Transverse colon (tissue), 4 donors: Measurements from ENCODE around the gene IQCK. TPM values are rescaled to one million over a fixed set of nuclear protein-coding genes. Genes with fewer than 3 reads are reported as not detected.

Experiments used
- DNase-seq: peaks from one replicate; pipeline ENCODE4 v3.0.0-alpha.2; 2019
- H3K27ac ChIP-seq, 4 donors: fragments of 200-600 bp; sonication (generic); 2 replicates each; pipeline ENCODE4 v1.5.1; 2016 to 2018; ENCODE audit warnings: inconsistent platforms in 4 of 4
- H3K27me3 ChIP-seq: fragments of 200-600 bp; sonication (generic); 2 replicates; pipeline ENCODE4 v1.5.1; 2017; ENCODE audit warnings: inconsistent platforms
- H3K36me3 ChIP-seq, 4 donors: fragments of 200-600 bp; sonication (generic); 2 replicates each; pipeline ENCODE4 v1.5.1; 2017 to 2019; ENCODE audit warnings: inconsistent platforms in 4 of 4
- H3K4me1 ChIP-seq, 4 donors: fragments of 200-600 bp; sonication (generic); 2 replicates each; pipeline ENCODE4 v1.5.1; 2017 to 2020; ENCODE audit warnings: inconsistent platforms in 4 of 4
- H3K4me3 ChIP-seq, 4 donors: fragments of 200-600 bp; sonication (generic); 1 replicate in 1 of 4; 2 replicates in 3 of 4; pipeline versions ENCODE4 v1.5.1 to v1.6.1; 2017 to 2019; ENCODE audit warnings: inconsistent platforms in 4 of 4
- H3K9me3 ChIP-seq, 2 donors: fragments of 200-600 bp; sonication (generic); 2 replicates each; pipeline ENCODE4 v1.5.1; 2017 to 2019; ENCODE audit warnings: inconsistent platforms in 2 of 2
- EP300 ChIP-seq: sonication (generic); formaldehyde crosslinking; IDR thresholded peaks from one replicate; pipeline ENCODE4 v1.6.1; 2017; ENCODE audit warnings: antibody characterized with exemption, low read depth
- POLR2A ChIP-seq: fragments of 450-650 bp; IDR thresholded peaks from one replicate; pipeline ENCODE4 v1.6.1; 2016; ENCODE audit warnings: antibody characterized with exemption, mild to moderate bottlenecking, moderate library complexity
- POLR2AphosphoS5 ChIP-seq, 3 donors: sonication (generic); formaldehyde crosslinking; IDR thresholded peaks; one replicate each; pipeline ENCODE4 v1.6.1; 2016; ENCODE audit warnings: antibody characterized with exemption in 3 of 3
- WGBS, 2 donors: methylation state at CpG; one replicate each; pipeline ENCODE4 v1.1.5; 2018; ENCODE audit warnings: low coverage in 1 of 2; 5-methylcytosine and 5-hydroxymethylcytosine counted together
- in situ Hi-C, 4 donors: fragments of 200-750 bp; cut with MboI; loops; one replicate each; pipeline versions ENCODE4 v1.15.0 to v1.15.1; 2017; ENCODE audit warnings: low sequenced_read_pairs in 3 of 4, low pct_ligation_motif_present in 1 of 4, low pct_unique_long_range_greater_than_20kb in 1 of 4
- intact Hi-C: fragments of 100-400 bp; cut with DNase I; formaldehyde crosslinking; loops from one replicate; pipeline ENCODE4 v1.15.1; 2023; ENCODE audit warnings: low total_unique reads
- total RNA-seq, 4 donors: library from RNA; depleted of rRNA; stranded (reverse); fragments of >200 nt; gene quantifications; one replicate each; pipeline ENCODE4 v1.1.0, GENCODE V29; 2016
- TF ChIP-seq, protein P1 (sequence below), 5 experiments: fragments of 200-600 bp in 3 of 5; fragments of 450-650 bp in 2 of 5; sonication (generic) in 3 of 5; IDR thresholded peaks; 1 replicate in 2 of 5; 2 replicates in 3 of 5; pipeline ENCODE4 v1.5.1; 2016 to 2017; ENCODE audit warnings: antibody characterized with exemption in 5 of 5, inconsistent platforms in 3 of 5, mild to moderate bottlenecking in 2 of 5, moderate library complexity in 1 of 5

The IQCK gene
- total RNA-seq, 4 donors from 2014 or later: 8.3 to 18.2 (median 12.7) TPM

DNA sequence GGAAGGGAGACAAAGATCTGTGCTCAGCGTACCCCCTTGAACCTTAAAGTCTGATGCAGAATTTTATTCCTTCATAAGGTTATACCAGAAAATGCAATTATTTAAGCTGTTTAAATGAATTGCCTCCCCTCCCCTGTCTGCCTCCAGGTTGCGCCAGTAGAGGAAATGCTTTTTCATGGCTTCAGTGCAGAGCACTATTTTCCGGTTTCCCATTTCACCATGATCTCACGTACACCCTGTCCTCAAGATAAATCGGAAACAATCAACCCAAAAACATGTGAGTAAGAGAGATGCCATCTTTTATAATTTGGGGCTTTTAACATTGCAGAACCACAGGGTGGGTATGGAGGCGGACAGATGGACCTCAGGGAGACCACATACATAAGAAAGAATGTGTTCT, 15.5 kb downstream of the IQCK start:
- Histone ChIP-seq H3K4me1 (no peaks in the 10 kb centered on the region), H3K36me3 (peaks cover 0 to 5% (median 0%) of the 10 kb centered on the region in 4 donors), H3K27ac (no peak overlapping the region), H3K4me3 (no peak overlapping the region), H3K27me3 (no peaks in the 10 kb centered on the region), H3K9me3 (no peaks in the 10 kb centered on the region)
- intact Hi-C loops: no loop called here
- 94 to 100% methylated on average over 4 to 6 of the region's 6 CpGs for WGBS, 2 donors
- TF ChIP-seq POLR2A (no peak), EP300 (no peak), POLR2AphosphoS5 (IDR thresholded peaks at IDR 0.05) (no peak)
- TF ChIP-seq, protein P1, sequence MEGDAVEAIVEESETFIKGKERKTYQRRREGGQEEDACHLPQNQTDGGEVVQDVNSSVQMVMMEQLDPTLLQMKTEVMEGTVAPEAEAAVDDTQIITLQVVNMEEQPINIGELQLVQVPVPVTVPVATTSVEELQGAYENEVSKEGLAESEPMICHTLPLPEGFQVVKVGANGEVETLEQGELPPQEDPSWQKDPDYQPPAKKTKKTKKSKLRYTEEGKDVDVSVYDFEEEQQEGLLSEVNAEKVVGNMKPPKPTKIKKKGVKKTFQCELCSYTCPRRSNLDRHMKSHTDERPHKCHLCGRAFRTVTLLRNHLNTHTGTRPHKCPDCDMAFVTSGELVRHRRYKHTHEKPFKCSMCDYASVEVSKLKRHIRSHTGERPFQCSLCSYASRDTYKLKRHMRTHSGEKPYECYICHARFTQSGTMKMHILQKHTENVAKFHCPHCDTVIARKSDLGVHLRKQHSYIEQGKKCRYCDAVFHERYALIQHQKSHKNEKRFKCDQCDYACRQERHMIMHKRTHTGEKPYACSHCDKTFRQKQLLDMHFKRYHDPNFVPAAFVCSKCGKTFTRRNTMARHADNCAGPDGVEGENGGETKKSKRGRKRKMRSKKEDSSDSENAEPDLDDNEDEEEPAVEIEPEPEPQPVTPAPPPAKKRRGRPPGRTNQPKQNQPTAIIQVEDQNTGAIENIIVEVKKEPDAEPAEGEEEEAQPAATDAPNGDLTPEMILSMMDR (IDR thresholded peaks at IDR 0.05): no peak
- DNase-seq: no peak
- in situ Hi-C loops: no loop called here

DNA sequence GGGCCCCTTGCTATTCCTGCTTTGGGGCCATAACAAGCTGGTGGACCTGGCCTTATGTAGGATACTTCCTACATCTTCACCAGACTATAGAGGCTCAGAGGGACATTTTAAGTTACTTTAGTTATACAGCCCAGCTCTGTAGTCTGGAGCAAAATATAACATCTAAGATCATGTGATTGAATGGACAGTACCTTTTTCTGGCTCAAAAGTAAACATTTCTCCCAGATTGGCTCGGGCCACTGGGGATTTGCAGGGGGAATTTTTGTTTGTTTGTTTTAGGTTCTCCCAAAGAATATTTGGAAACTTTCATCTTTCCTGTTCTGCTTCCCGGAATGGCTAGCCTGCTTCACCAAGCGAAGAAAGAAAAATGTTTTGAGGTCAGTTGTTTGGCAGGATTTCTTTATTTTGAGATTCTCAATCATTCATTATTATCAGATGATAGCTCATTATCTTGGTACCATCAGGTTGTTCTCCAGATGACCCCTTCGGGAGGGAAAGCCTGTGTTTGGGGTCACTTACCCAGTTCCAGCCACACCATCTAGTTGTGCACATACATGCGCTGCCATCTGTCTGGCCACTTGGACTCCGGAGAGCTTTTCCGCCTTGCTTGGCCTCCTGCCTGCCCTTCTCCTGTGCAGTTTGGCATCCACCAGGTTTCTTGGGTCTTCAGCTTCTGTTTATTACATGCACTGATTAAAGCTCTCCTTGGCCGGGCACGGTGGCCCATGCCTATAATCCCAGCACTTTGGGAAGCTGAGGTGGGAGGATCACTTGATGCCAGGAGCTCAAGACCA, 17.2 kb downstream of the IQCK start:
- intact Hi-C loops (no loop called here), in situ Hi-C loops (no loop called here)
- Histone ChIP-seq H3K4me1 (no peaks in the 10 kb centered on the region), H3K27ac (peak overlapping the region in 1 of 4 donors; percentile 1), H3K36me3 (peaks cover 0 to 5% (median 0%) of the 10 kb centered on the region in 4 donors), H3K27me3 (no peaks in the 10 kb centered on the region), H3K9me3 (no peaks in the 10 kb centered on the region), H3K4me3 (no peak overlapping the region)
- 74 to 76% methylated on average over 3 to 9 of the region's 9 CpGs for WGBS, 2 donors
- TF ChIP-seq POLR2A: no peak
- TF ChIP-seq POLR2AphosphoS5 (IDR thresholded peaks at IDR 0.05): no peak
- TF ChIP-seq, protein P1 (IDR thresholded peaks at IDR 0.05): no peak
- TF ChIP-seq EP300: no peak
- no peak for DNase-seq

DNA sequence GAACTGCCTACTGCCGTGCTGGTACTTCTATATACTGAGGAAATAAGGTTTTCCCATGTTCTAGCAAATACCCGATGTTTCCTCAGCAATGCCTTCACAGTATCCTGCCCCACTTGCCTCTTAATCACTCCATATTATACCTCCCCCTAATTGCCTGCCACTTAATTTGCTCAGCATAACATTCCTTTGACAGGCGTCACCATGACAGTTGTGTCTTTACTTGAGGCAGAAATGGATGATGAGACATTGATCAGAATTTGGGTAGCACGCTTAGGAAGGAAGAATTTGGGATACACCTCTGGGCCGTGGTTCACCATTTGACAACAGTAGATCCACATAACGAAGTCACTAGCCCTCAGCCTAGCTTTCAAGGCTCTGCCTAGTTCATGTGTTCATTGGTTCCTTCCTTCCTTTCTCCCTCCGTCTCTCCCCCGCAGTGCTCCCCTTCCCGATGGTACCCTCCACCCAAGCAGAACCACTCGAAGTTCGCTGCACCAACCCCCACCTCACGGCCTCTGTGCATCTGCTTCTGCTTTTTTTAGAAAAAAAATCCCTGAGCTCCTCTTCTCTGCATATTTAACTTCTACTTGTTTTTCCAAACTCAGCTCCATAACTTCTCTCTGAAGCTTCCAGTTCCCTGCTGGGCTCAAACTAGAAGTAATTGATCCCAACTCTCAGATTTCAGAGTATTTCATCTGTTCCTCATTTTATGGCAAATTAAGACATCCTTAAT, 19.4 kb downstream of the IQCK start:
- WGBS, 2 donors: 79 to 82% methylated on average over 9 to 12 of the region's 12 CpGs

DNA sequence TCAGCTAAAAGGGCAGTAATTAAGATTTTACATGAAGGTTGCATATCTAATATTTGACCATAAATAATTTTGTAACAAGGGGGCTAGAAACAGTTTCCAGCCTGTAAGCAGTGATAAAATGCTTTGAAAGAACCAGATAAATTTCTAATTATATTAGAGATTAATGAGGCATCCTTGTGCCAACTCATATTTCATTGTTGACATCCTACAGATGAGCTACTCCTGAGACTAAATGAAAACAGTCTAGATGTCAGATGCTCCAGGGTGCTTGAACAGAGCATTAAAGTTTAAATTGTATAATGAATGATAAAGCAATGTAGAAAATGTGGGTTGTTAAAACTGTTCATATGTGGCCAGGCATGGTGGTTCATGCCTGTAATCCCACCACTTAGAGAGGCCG, 23.3 kb downstream of the IQCK start:
- 100% methylated on average over 1 of the region's 1 CpG for WGBS, 2 donors
- intact Hi-C loops: no loop called here
- Histone ChIP-seq H3K27ac (no peak overlapping the region), H3K4me3 (no peak overlapping the region), H3K27me3 (no peaks in the 10 kb centered on the region), H3K36me3 (peaks cover 0 to under 1% (median 0%) of the 10 kb centered on the region in 4 donors), H3K4me1 (peaks cover 0 to 18% (median 11%) of the 10 kb centered on the region in 4 donors), H3K9me3 (no peaks in the 10 kb centered on the region)
- no peak for DNase-seq
- TF ChIP-seq EP300: no peak
- TF ChIP-seq POLR2AphosphoS5 (IDR thresholded peaks at IDR 0.05): no peak
- no peak for TF ChIP-seq POLR2A
- TF ChIP-seq, protein P1 (IDR thresholded peaks at IDR 0.05): no peak
- in situ Hi-C loops: no loop called here

More for the DNA sequence above, 19.4 kb downstream of the IQCK start:
- DNase-seq: no peak
- Histone ChIP-seq H3K9me3 (no peaks in the 10 kb centered on the region), H3K36me3 (peaks cover 0 to 5% (median 0%) of the 10 kb centered on the region in 4 donors), H3K27ac (no peak overlapping the region), H3K27me3 (no peaks in the 10 kb centered on the region), H3K4me3 (no peak overlapping the region), H3K4me1 (no peaks in the 10 kb centered on the region)
- intact Hi-C loops: no loop called here
- in situ Hi-C loops: no loop called here
- TF ChIP-seq, protein P1 (IDR thresholded peaks at IDR 0.05): no peak
- TF ChIP-seq POLR2AphosphoS5 (IDR thresholded peaks at IDR 0.05) (no peak), POLR2A (no peak)
